Neural cell (in vitro differentiated cells): Measurements from ENCODE around the gene KRTAP1-3. TPM values are rescaled to one million over a fixed set of nuclear protein-coding genes. Genes with fewer than 3 reads are reported as not detected.

Experiments
- H2AFZ ChIP-seq: fragments of 200-600, 300-800 bp; sonication (generic), shearing (Covaris generic); 2 replicates; pipeline ENCODE4 v1.6.0; 2014; ENCODE audit warnings: low read depth, mild to moderate bottlenecking, antibody characterized with exemption, low read length, moderate library complexity
- H3F3A ChIP-seq: fragments of 200-600 bp; shearing (Covaris generic); 2 replicates; pipeline ENCODE4 v1.6.1; 2016; ENCODE audit warnings: mild to moderate bottlenecking, moderate library complexity, mixed read lengths, antibody characterized with exemption, low read length; ENCODE audit not compliant: insufficient read depth, poor library complexity, severe bottlenecking
- H3K27ac ChIP-seq: fragments of 200-600, 300-800 bp; sonication (generic), shearing (Covaris generic); 2 replicates; pipeline ENCODE4 v1.5.1; 2014; ENCODE audit warnings: mild to moderate bottlenecking, low read length, moderate library complexity
- H3K27me3 ChIP-seq: fragments of 300-800, 200-600 bp; sonication (generic), shearing (Covaris generic); 2 replicates; pipeline ENCODE4 v1.6.0; 2014; ENCODE audit warnings: mild to moderate bottlenecking, low read depth, low read length, moderate library complexity; ENCODE audit not compliant: insufficient read depth
- H3K36me3 ChIP-seq: fragments of 300-800, 200-600 bp; sonication (generic), shearing (Covaris generic); 2 replicates; pipeline ENCODE4 v1.5.1; 2014; ENCODE audit warnings: mild to moderate bottlenecking, antibody characterized with exemption, low read length, moderate library complexity; ENCODE audit not compliant: insufficient read depth
- H3K4me2 ChIP-seq: fragments of 300-800, 200-600 bp; sonication (generic), shearing (Covaris generic); 2 replicates; pipeline ENCODE4 v1.6.0; 2014; ENCODE audit warnings: mild to moderate bottlenecking, low read length
- H3K4me3 ChIP-seq: fragments of 300-800, 200-600 bp; sonication (generic), shearing (Covaris generic); 2 replicates; pipeline ENCODE4 v1.5.1; 2014; ENCODE audit warnings: mild to moderate bottlenecking, low read length, moderate library complexity
- H3K79me2 ChIP-seq: fragments of 200-600 bp; shearing (Covaris generic); replicated peaks from 2 replicates; pipeline ENCODE4 v1.6.0; 2014; ENCODE audit warnings: mild to moderate bottlenecking, low read length, moderate library complexity; ENCODE audit not compliant: insufficient read depth
- H3K9ac ChIP-seq: fragments of 300-800, 200-600 bp; sonication (generic), shearing (Covaris generic); 2 replicates; pipeline ENCODE4 v1.6.1; 2016; ENCODE audit warnings: mild to moderate bottlenecking, low read length, mixed read lengths
- H3K9me2 ChIP-seq: fragments of 200-600 bp; shearing (Covaris generic); 2 replicates; pipeline ENCODE4 v1.6.1; 2016; ENCODE audit warnings: mild to moderate bottlenecking, low read length, mixed read lengths; ENCODE audit not compliant: insufficient read depth
- H3K9me3 ChIP-seq: fragments of 200-600, 300-800 bp; sonication (generic), shearing (Covaris generic); 2 replicates; pipeline ENCODE4 v1.6.1; 2016; ENCODE audit warnings: mild to moderate bottlenecking, mixed run types, low read length, moderate library complexity, mixed read lengths
- H4K20me1 ChIP-seq: fragments of 200-600 bp; shearing (Covaris generic); 2 replicates; pipeline ENCODE4 v1.6.1; 2016; ENCODE audit warnings: mild to moderate bottlenecking, mixed run types; ENCODE audit not compliant: insufficient read depth
- EP300 ChIP-seq: fragments of 450-650 bp; conservative IDR thresholded peaks from 2 replicates; pipeline ENCODE4 v1.6.1; 2014; ENCODE audit warnings: antibody characterized with exemption, mild to moderate bottlenecking, moderate library complexity; ENCODE audit not compliant: poor library complexity, severe bottlenecking
- EZH2 ChIP-seq: fragments of 200-600, 300-800 bp; shearing (Covaris generic), sonication (generic); IDR thresholded peaks from 2 replicates; pipeline ENCODE4 v1.6.1; 2014; ENCODE audit warnings: antibody characterized with exemption, low read length, borderline replicate concordance, mild to moderate bottlenecking; ENCODE audit not compliant: insufficient read depth, poor library complexity, severe bottlenecking
- MXI1 ChIP-seq: fragments of 450-650 bp; conservative IDR thresholded peaks from 2 replicates; pipeline ENCODE4 v1.6.1; 2014; ENCODE audit warnings: antibody characterized with exemption, mild to moderate bottlenecking; ENCODE audit not compliant: poor library complexity, severe bottlenecking
- POLR2AphosphoS5 ChIP-seq: IDR thresholded peaks from 2 replicates; pipeline ENCODE4 v1.6.1; 2012
- RAD21 ChIP-seq: fragments of 450-650 bp; conservative IDR thresholded peaks from 2 replicates; pipeline ENCODE4 v1.6.1; 2014; ENCODE audit warnings: antibody characterized with exemption, mild to moderate bottlenecking, moderate library complexity
- SMC3 ChIP-seq: fragments of 450-650 bp; conservative IDR thresholded peaks from 2 replicates; pipeline ENCODE4 v1.6.1; 2014; ENCODE audit warnings: antibody characterized with exemption, mild to moderate bottlenecking, moderate library complexity; ENCODE audit not compliant: poor library complexity
- TAF1 ChIP-seq: IDR thresholded peaks from 2 replicates; pipeline ENCODE4 v1.6.1; 2012; ENCODE audit warnings: low read depth
- polyA plus RNA-seq: library from polyadenylated mRNA; depleted of rRNA; stranded (reverse); fragments of >200 nt; gene quantifications from 2 replicates; pipeline ENCODE4 v1.2.3, GENCODE V29; 2014
- TF ChIP-seq, protein P1 (sequence below): fragments of 450-650 bp; IDR thresholded peaks from 2 replicates; pipeline ENCODE4 v1.5.1; 2014; ENCODE audit warnings: antibody characterized with exemption, mild to moderate bottlenecking, moderate library complexity; ENCODE audit not compliant: poor library complexity, severe bottlenecking
- TF ChIP-seq, protein P2 (sequence below): IDR thresholded peaks from 2 replicates; pipeline ENCODE4 v1.6.1; 2012; ENCODE audit warnings: borderline replicate concordance

Gene KRTAP1-3
- polyA plus RNA-seq, 1 donor from 2014 or later: not detected

DNA sequence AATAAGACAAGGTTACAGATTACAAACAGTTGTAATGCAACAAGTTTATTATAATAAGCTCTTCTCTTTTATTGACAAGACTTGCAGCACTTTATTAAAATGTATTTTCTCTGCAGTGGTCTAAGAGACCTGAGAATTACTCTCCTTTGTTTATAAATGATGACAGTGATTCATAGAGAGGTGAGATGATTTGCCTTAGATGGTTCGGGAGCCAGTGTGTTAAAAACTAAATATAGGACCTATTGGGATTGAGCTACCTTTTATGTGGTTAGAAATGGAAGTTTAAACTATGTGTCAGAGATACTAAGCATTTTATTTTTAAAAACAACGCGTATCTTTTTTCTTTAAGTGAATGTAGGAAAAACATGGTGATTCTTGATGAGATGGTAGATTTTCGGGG is 37.8 kb downstream of the KRTAP1-3 start:
- no peaks in the 10 kb centered on the region for H4K20me1 ChIP-seq
- TF ChIP-seq MXI1 (no peak), RAD21 (no peak), EP300 (no peak), EZH2 (no peak), TAF1 (no peak), SMC3 (no peak), POLR2AphosphoS5 (no peak)
- TF ChIP-seq, protein P1, sequence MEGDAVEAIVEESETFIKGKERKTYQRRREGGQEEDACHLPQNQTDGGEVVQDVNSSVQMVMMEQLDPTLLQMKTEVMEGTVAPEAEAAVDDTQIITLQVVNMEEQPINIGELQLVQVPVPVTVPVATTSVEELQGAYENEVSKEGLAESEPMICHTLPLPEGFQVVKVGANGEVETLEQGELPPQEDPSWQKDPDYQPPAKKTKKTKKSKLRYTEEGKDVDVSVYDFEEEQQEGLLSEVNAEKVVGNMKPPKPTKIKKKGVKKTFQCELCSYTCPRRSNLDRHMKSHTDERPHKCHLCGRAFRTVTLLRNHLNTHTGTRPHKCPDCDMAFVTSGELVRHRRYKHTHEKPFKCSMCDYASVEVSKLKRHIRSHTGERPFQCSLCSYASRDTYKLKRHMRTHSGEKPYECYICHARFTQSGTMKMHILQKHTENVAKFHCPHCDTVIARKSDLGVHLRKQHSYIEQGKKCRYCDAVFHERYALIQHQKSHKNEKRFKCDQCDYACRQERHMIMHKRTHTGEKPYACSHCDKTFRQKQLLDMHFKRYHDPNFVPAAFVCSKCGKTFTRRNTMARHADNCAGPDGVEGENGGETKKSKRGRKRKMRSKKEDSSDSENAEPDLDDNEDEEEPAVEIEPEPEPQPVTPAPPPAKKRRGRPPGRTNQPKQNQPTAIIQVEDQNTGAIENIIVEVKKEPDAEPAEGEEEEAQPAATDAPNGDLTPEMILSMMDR: no peak
- TF ChIP-seq, protein P2, sequence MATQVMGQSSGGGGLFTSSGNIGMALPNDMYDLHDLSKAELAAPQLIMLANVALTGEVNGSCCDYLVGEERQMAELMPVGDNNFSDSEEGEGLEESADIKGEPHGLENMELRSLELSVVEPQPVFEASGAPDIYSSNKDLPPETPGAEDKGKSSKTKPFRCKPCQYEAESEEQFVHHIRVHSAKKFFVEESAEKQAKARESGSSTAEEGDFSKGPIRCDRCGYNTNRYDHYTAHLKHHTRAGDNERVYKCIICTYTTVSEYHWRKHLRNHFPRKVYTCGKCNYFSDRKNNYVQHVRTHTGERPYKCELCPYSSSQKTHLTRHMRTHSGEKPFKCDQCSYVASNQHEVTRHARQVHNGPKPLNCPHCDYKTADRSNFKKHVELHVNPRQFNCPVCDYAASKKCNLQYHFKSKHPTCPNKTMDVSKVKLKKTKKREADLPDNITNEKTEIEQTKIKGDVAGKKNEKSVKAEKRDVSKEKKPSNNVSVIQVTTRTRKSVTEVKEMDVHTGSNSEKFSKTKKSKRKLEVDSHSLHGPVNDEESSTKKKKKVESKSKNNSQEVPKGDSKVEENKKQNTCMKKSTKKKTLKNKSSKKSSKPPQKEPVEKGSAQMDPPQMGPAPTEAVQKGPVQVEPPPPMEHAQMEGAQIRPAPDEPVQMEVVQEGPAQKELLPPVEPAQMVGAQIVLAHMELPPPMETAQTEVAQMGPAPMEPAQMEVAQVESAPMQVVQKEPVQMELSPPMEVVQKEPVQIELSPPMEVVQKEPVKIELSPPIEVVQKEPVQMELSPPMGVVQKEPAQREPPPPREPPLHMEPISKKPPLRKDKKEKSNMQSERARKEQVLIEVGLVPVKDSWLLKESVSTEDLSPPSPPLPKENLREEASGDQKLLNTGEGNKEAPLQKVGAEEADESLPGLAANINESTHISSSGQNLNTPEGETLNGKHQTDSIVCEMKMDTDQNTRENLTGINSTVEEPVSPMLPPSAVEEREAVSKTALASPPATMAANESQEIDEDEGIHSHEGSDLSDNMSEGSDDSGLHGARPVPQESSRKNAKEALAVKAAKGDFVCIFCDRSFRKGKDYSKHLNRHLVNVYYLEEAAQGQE: no peak
- no peaks in the 10 kb centered on the region for H3K79me2 ChIP-seq
- no peaks in the 10 kb centered on the region for H3K36me3 ChIP-seq
- H3K27me3 ChIP-seq: no peaks in the 10 kb centered on the region
- no peak overlapping the region for H3K9ac ChIP-seq
- H3K4me3 ChIP-seq: no peak overlapping the region
- no peaks in the 10 kb centered on the region for H3K9me3 ChIP-seq
- no peak overlapping the region for H3K4me2 ChIP-seq
- H3K27ac ChIP-seq: no peak overlapping the region
- no peaks in the 10 kb centered on the region for H3K9me2 ChIP-seq
- H2AFZ ChIP-seq: no peak overlapping the region
- no peaks in the 10 kb centered on the region for H3F3A ChIP-seq

DNA sequence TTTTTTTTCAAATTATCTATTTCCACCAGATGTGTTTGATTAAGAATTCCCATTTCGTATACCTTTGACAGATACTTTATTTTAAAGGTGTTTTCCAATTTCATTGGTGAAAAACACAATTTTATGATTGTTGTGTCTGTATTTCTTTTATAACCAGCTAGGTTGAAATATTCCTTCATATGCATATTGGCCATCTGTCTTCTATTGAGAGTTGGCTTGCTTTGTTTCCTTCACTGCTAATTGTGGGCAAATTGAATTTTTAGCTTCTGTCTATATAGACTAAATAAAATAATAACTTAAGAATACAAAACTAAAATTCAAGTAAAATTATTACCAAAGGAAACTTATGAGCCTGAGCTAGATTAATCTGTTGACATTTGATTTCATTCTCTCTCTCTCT is 39.6 kb downstream of the KRTAP1-3 start:
- Histone ChIP-seq H3K27ac (no peak overlapping the region), H4K20me1 (no peaks in the 10 kb centered on the region), H3K4me2 (no peak overlapping the region), H3K9me2 (no peaks in the 10 kb centered on the region), H3K9me3 (no peaks in the 10 kb centered on the region), H3K36me3 (no peaks in the 10 kb centered on the region), H3F3A (no peaks in the 10 kb centered on the region), H3K4me3 (no peak overlapping the region), H3K79me2 (no peaks in the 10 kb centered on the region), H2AFZ (no peak overlapping the region), H3K27me3 (no peaks in the 10 kb centered on the region), H3K9ac (no peak overlapping the region)
- TF ChIP-seq MXI1: no peak
- TF ChIP-seq RAD21: no peak
- no peak for TF ChIP-seq SMC3
- TF ChIP-seq EZH2: no peak
- TF ChIP-seq EP300: no peak
- TF ChIP-seq, protein P2: no peak
- TF ChIP-seq, protein P1: no peak
- TF ChIP-seq POLR2AphosphoS5: no peak
- no peak for TF ChIP-seq TAF1
